Loucy (cell line): Measurements from ENCODE around the gene CASZ1.

ENCODE experiments used
- H2AFZ ChIP-seq: fragments of 200-600 bp; sonication (generic); 2 replicates; pipeline ENCODE4 v1.6.0; 2016; ENCODE audit warnings: antibody characterized with exemption, mild to moderate bottlenecking, low read length, moderate library complexity
- H3F3A ChIP-seq: fragments of 200-600 bp; 2 replicates; pipeline ENCODE4 v1.6.0; 2016; ENCODE audit warnings: antibody characterized with exemption, low read depth, mild to moderate bottlenecking
- H3K27me3 ChIP-seq: fragments of 200-600 bp; sonication (generic); 2 replicates; pipeline ENCODE4 v1.6.1; 2014; ENCODE audit warnings: low read length, mild to moderate bottlenecking; ENCODE audit not compliant: insufficient read depth, poor library complexity, severe bottlenecking
- H3K36me3 ChIP-seq: fragments of 200-600 bp; sonication (generic); 2 replicates; pipeline ENCODE4 v1.6.1; 2016; ENCODE audit warnings: low read length; ENCODE audit not compliant: insufficient read depth
- H3K4me1 ChIP-seq: fragments of 200-600 bp; sonication (generic); 2 replicates; pipeline ENCODE4 v1.5.1; 2014; ENCODE audit warnings: low read length, mild to moderate bottlenecking; ENCODE audit not compliant: insufficient read depth, poor library complexity, severe bottlenecking
- H3K4me2 ChIP-seq: fragments of 200-600 bp; sonication (generic); 2 replicates; pipeline ENCODE4 v1.6.0; 2014; ENCODE audit warnings: antibody characterized with exemption, low read length, low read depth, mild to moderate bottlenecking; ENCODE audit not compliant: poor library complexity, severe bottlenecking
- H3K4me3 ChIP-seq: fragments of 200-600 bp; sonication (generic); 2 replicates; pipeline ENCODE4 v1.5.1; 2014; ENCODE audit warnings: low read length, mild to moderate bottlenecking, mixed read lengths; ENCODE audit not compliant: poor library complexity, severe bottlenecking
- H3K79me2 ChIP-seq: fragments of 200-600 bp; sonication (generic); 2 replicates; pipeline ENCODE4 v1.6.1; 2014; ENCODE audit warnings: low read length; ENCODE audit not compliant: insufficient read depth
- H3K9ac ChIP-seq: fragments of 200-600 bp; sonication (generic); 2 replicates; pipeline ENCODE4 v1.6.0; 2014; ENCODE audit warnings: mild to moderate bottlenecking, low read depth, low read length, moderate library complexity; ENCODE audit not compliant: poor library complexity, severe bottlenecking
- H3K9me2 ChIP-seq: fragments of 200-600 bp; sonication (generic); replicated peaks from 2 replicates; pipeline ENCODE4 v1.6.1; 2016; ENCODE audit warnings: low read depth, low read length, mixed read lengths
- H3K9me3 ChIP-seq: fragments of 200-600 bp; sonication (generic); 2 replicates; pipeline ENCODE4 v1.6.1; 2014; ENCODE audit warnings: mild to moderate bottlenecking, antibody characterized with exemption, low read length, low read depth; ENCODE audit not compliant: insufficient read depth
- H4K20me1 ChIP-seq: fragments of 200-600 bp; sonication (generic); 2 replicates; pipeline ENCODE4 v1.6.0; 2014; ENCODE audit warnings: antibody characterized with exemption, low read length, mild to moderate bottlenecking; ENCODE audit not compliant: insufficient read depth, poor library complexity, severe bottlenecking
- CTCF ChIP-seq: fragments of 200-600 bp; sonication (generic); conservative IDR thresholded peaks from 2 replicates; pipeline ENCODE4 v1.5.1; 2014; ENCODE audit warnings: mild to moderate bottlenecking, antibody characterized with exemption, low read length
- EZH2phosphoT487 ChIP-seq: fragments of 200-600 bp; IDR thresholded peaks from 2 replicates; pipeline ENCODE4 v1.6.1; 2018; ENCODE audit warnings: antibody characterized with exemption, mild to moderate bottlenecking, moderate library complexity, borderline replicate concordance

Gene CASZ1

GRCh38 chr1:10759413-10760200 lies 36.8 kb downstream of the CASZ1 start:
- no peaks in the 10 kb centered on the region for H3K9me2 ChIP-seq
- no peak overlapping the region for H3K9ac ChIP-seq
- H4K20me1 ChIP-seq, result no peaks in the 10 kb centered on the region
- no peak overlapping the region for H3K4me3 ChIP-seq
- H3K79me2 ChIP-seq, result no peaks in the 10 kb centered on the region
- peaks cover 5% of the 10 kb centered on the region for H3K4me1 ChIP-seq
- no peak overlapping the region for H2AFZ ChIP-seq
- H3K36me3 ChIP-seq, result no peaks in the 10 kb centered on the region
- H3K9me3 ChIP-seq, result no peaks in the 10 kb centered on the region
- no peaks in the 10 kb centered on the region for H3K27me3 ChIP-seq
- TF ChIP-seq CTCF (no peak), EZH2phosphoT487 (no peak)
- no peaks in the 10 kb centered on the region for H3F3A ChIP-seq
- H3K4me2 ChIP-seq, result no peak overlapping the region

DNA sequence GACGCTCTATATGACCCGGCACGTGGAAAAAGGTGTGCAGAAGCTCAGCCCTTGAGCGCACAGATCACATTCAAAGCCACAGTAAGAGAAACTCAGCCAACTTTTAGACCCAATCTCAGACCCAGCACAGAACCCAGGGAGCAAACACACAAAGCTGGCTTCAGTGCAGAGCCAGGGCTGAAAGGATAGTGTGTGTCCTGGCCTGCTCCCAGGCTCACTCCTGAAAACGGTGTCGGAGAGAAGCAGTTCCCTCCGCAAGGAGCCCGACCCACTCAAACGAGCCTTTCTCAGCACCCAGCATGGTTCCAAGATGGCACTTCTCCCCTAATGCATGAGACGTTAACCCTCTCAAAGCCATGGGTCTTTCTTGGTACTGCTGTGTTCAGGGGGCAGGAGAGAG lies 39.6 kb downstream of the CASZ1 start:
- Histone ChIP-seq H3K79me2 (no peaks in the 10 kb centered on the region), H3K9me3 (no peaks in the 10 kb centered on the region), H3K4me3 (no peak overlapping the region), H4K20me1 (no peaks in the 10 kb centered on the region), H3K9me2 (no peaks in the 10 kb centered on the region), H3F3A (no peaks in the 10 kb centered on the region), H2AFZ (no peak overlapping the region), H3K27me3 (no peaks in the 10 kb centered on the region), H3K4me2 (no peak overlapping the region), H3K9ac (no peak overlapping the region), H3K4me1 (peaks cover 5% of the 10 kb centered on the region), H3K36me3 (no peaks in the 10 kb centered on the region)
- no peak for TF ChIP-seq EZH2phosphoT487
- TF ChIP-seq CTCF, result no peak

- Histone ChIP-seq H3K4me1 (peaks cover 5% of the 10 kb centered on the region), H3K9me3 (no peaks in the 10 kb centered on the region), H3K4me3 (no peak overlapping the region), H3F3A (no peaks in the 10 kb centered on the region), H3K9me2 (no peaks in the 10 kb centered on the region), H3K36me3 (no peaks in the 10 kb centered on the region), H3K27me3 (no peaks in the 10 kb centered on the region), H2AFZ (no peak overlapping the region), H4K20me1 (no peaks in the 10 kb centered on the region), H3K9ac (no peak overlapping the region), H3K4me2 (no peak overlapping the region), H3K79me2 (no peaks in the 10 kb centered on the region)
- TF ChIP-seq CTCF, result no peak
- TF ChIP-seq EZH2phosphoT487, result no peak
Observed at GRCh38 chr1:10755970-10756521, 40.4 kb downstream of the CASZ1 start.
